GM18499 (cell line): ENCODE data around the gene UCHL5.

Experiments
- ATAC-seq: cut with Tn5 transposase; IDR thresholded peaks from one replicate; pipeline ENCODE4 v1.9.1; 2021; ENCODE audit warnings: moderate number of reproducible peaks; ENCODE audit not compliant: insufficient read depth, unreplicated experiment

The UCHL5 gene, protein sequence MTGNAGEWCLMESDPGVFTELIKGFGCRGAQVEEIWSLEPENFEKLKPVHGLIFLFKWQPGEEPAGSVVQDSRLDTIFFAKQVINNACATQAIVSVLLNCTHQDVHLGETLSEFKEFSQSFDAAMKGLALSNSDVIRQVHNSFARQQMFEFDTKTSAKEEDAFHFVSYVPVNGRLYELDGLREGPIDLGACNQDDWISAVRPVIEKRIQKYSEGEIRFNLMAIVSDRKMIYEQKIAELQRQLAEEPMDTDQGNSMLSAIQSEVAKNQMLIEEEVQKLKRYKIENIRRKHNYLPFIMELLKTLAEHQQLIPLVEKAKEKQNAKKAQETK

DNA sequence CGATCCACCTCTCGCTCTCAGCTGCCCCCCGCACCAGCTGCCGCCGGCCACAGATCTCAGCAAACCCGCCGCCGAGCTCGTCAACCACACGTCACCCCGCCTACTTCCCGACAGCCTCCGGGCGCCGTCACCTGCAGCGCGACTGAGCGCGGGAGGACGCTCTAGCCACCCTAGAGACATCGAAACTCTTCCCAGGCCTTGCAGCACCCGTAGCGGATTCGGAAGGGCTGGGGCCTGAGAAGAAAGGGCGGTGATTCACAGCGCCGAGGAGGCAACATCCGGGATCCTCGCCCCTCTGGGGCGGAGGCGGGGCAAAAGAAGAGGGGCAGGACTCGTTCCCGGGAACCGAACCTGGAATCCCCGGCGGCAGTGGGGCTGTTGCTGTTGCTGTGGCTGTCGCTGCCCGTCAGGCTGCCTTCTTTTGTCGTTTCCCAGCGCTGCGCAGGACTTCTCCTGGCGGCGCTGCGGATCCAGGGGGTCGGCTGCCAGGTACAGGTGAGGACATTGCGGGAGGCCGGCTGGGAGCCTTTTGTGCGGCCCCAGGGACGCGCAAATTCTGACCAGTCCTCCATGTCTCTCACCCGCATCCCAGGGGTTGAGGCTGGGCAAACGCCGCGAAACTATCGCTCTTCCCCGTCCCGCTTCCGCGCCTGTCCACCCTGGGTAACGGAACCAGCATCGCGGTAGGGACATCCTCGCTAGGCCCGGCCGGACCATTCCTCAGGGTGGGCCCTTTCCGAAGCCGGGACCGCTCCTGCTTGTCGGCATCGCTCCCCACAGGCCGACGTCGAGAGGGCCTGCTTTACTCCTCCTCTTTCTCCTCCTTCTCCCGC, at the start of gene UCHL5, which contains the start of gene RO60:
UCHL5 (minus strand) TSS at position 79 of the 833 bp plus-strand sequence. CDS start 100 bp downstream, outside the sequence.
RO60 (plus strand) TSS at position 331 of the 833 bp plus-strand sequence. CDS start 9,443 bp downstream, outside the sequence.
- peak; percentile 90 for ATAC-seq

DNA sequence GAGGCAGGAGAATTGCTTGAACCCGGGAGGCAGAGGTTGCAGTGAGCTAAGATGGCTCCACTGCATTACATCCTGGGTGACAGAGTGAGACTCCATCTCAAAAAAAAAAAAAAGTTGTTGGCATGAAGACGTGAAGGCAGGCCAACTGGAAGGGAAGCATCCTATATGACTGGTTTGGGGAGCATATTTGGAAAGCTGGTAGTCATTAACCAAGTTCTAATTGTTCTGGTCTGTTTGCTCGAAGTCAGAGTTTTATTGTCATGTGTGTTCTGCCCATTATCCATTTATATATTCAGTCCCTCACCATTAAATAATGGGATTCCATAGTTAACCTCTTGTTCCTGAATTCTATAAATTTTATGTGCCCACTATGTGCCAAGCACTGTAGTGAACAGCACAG, 49.3 kb upstream of the UCHL5 start:
- ATAC-seq: no peak

DNA sequence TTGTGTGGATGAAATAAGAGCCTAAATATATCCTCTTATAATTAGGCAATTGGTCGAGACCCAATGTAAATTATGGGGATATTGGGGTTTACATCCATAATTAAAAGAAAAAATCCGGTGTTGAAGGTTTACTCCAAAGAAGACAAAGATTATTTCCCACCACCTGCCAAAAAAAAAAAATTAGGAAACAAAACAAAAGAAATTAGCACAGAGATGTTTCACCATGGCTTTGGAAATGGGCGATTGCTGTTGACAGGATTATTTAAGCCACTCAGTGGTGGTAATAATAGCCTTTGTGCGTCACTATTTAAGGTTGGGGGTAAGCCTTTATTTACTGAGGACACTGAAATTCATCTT, 46.6 kb upstream of the UCHL5 start:
- ATAC-seq: no peak

DNA sequence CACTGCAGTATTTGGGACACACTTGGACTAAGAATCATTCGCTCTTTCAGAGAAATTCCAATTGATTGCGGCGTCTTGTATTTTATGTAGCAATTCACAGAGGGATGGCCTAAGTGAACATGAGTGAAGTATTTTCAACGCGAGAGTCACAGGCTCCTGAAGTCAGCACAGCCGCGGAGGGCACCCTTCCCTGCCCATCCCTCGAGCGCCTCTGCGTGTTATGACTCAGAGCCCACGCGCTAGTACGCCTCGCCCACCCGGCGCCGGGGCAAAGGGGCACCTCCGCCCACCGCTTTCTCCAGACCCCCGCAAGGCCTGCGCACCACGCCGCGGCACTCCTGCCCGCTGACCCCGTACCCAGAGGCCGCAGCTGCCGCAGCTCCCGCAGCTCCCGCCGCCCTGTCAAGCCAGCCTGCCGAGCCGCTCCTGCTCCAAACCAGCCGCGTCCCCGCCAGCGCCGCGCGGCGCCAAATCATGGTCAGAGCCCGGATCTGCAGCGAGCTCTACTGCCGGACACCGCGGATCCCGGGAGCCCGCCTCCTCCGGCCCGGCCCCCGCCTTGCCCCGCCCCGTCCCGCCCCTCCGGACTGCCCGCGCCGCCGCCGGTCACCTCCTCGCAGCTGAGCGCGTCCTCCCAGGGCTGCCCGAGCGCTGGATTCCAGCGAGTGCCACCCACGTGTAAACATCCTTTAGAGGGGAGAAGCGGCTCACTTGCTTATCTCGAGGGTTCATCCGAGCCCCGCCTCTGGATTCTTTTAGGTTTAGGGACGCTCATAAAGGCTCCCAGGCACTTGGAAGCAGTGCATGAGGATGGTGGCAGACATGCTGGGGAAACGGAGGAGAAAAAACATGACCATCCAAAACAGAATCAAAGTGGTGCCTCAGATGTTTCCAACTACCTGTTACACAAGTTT, 46.0 kb upstream of the UCHL5 start, which contains the start of gene GLRX2:
GLRX2 (minus strand) TSS at position 508 of the 914 bp plus-strand sequence; CDS start at position 476, 32 bp downstream.
- ATAC-seq: peak; percentile 64

DNA sequence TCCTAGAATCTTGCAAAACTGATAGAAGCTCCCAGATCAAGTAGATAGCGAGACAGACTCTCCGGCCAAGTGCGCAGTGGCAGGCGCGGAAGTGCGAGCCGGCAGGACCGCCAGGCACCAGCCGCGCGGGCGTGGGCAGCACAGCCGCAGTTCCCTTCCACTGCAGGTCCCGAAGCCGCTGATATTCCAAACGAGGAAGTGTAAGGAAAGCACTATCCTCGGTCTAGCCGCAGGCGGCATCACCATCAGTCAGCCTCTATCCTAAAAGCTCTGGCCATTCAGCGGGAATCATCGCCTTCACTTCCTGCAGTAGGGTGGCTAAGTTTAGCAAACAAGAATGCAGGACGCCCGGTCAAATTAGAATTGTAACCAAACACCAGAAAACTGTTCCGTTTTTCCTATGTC, 45.3 kb upstream of the UCHL5 start:
- peak; percentile 5 for ATAC-seq

DNA sequence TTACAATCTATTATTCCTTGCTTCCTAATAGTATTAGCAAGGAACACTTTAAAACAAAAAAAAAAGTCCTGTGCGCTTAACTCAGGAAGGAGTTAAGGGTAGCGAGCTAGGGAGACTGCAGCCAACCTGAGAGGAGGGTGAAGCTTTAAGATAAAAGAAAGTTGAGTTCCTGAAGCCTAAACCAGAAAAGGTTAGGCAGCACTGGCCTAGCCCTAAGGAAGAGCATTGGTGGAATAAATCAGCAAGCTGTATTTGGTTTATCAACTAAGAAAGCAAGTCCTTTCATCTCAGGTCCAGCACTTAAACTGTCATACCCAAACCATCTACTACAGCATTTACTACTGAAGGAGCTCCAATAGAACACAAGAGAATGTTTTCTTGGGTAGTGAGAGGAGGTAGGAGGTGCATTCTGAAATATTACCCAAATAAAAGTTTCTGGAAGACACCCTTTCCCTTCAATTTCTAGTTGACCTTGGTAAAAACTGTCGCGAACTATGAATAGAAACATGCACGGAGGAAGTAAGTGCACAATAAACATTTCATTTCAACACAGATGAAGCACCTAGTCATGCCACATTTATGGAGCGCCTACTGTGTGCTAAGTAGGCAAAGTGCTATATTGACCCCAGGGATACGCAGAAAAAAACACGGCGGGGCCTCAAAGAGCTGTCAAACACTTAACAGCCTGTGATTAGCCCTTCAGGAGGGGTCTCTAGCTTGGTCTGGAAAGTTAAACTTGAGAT, 44.8 kb upstream of the UCHL5 start:
- ATAC-seq: no peak

DNA sequence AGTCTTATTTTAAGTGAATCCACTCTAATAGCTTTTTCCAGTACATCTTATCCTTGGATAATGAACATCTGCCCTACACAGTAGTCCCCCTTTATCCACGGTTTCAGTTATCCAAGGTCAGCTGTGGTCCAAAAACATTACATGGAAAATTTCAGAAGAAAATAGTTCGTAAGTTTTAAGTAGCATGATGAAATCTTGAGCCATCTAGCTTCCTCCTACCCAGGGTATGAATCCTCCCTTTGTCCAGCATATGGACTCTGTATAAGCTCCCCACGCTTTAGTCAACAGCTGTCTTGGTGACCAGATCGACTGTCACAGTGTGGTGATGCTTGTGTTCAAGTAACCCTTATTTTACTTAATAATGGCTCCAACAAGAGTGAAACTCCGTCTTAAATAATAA, 43.5 kb upstream of the UCHL5 start:
- no peak for ATAC-seq

DNA sequence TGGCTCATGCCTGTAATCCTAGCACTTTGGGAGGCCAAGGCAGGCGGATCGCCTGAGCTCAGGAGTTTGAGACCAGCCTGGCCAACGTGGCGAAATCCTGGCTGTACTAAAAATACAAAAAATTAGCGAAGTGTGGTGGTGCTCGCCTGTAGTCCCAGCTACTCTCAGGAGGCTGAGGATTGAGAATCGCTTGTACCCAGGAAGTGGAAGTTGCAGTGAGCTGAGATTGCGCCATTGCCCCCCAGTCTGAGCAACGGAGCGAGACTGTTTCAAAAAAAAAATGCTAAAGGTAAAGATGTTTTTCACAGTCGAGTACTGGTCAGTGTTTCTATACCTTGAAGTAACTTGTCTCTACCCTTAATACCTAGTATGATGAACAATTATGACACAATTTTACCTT, 35.0 kb upstream of the UCHL5 start:
- ATAC-seq: no peak

DNA sequence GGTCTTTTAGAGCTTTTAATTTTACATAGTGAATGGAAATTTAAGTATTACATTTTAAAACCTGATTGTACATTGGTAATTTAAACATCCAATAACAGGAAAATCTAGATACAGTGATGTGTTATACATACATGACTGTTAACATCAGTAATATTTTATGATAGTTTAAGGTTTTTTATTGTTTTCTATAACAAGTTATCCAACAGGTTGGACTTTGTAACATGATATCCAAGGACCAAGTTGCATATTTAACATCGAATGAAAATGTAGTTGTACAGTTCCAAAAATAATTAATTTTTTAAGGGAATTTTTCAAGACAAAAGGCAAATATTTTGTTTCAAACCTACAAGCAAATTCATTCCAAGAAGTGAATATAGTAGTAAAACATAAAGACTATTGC, 31.7 kb upstream of the UCHL5 start:
- ATAC-seq: no peak

DNA sequence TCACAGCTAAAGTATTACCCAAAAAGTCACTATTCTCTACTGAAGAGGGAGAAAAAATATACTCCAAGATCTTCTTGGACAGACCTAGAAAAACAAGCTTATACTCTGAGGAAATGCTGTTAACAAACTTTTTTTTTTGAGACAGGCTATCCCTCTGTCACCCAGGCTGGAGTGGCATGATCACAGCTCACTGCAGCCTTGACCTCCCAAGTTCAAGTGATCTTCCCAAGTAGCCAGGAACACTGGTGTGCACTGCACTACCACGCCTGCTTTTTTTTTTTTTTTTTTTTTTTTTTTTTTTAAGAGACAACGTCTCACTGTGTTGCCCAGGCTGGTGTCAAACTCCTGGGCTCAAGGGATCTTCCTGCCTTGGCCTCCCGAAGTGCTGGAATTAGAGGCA, 28.7 kb upstream of the UCHL5 start:
- no peak for ATAC-seq

DNA sequence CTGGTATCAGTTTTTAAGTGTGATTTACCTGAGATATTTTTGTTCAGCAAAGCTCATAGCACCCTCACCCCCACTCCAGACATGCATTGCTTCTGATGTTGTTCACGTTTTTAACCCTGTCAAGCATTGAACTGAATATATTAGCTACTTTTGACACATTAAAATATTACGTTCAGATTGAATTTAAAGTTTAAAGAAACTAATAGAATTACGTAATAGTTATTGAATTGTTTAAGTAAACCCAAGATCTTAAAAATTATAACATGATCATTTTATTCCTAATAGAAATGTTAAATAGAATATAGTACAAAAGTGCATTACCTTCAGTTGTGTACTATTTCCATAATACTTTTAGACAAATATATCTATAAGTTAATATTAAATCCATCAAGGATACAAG, 27.2 kb upstream of the UCHL5 start:
- ATAC-seq: no peak

DNA sequence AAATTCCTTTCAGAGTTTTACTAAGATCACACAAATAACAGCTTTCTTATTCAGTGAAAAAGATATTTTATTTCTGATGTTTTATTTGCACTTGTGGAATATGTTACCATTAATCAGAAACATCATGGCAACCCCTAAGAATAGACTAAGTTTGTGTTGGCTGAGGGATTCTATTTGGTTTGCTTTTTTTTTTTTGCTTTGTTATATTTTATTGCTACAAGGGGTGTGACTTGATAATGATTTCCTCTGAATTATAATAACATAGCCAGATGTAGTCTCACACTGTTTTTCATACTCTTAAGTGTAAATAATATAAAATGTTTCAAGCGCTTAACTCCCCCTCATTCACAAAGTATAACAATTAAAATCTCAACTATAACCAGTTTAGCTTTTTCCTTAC, 26.1 kb upstream of the UCHL5 start:
- no peak for ATAC-seq

DNA sequence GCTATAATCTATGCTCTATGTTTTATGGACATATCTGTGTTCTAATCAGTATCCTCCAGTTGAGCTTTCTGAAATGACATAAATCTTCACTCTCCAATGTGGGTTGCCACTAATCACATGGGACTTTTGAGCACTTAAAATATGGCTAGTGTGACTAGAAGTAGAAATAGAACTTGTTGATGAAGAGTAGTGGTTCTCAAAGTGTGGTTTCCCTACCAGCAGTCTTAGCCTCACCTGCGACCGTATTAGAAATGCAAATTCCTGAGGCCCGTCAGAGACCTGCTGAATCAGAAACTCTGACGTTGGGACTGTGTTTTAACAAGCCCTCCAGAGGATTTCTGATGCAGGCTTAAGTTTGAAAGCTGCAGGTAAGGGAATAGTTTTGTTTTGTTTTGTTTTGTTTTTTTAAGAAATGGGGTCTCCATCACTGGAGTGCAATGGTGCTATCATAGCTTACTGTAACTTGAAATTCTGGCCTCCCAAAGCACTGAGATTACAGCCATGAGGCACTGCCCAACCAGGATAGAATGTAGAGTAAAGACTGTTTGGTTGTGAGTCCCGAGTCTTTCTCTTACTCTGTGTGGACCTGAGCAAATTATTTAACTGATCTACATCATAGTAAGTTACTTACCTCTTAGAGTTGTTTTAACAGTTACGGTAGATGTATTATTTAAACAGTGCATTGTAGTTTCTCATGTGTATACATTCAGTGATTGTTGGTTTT, 24.4 kb upstream of the UCHL5 start:
- peak; percentile 96 for ATAC-seq

DNA sequence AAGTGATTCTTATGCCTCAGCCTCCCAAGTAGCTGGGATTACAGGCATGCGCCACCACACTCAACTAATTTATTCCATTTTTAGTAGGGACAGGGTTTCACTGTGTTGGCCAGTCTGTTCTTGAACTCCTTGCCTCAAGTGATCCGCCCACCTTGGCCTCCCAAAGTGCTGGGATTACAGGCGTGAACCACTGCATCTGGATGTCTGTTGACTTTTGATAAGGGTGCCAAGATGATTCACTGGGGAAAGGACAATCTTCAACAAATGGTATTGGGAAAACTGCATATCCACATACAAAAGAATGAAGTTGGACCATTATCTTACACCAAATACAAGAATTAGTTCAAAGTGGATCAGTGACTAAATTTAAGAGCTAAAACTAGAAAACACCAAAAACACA, 20.0 kb upstream of the UCHL5 start:
- ATAC-seq: no peak

DNA sequence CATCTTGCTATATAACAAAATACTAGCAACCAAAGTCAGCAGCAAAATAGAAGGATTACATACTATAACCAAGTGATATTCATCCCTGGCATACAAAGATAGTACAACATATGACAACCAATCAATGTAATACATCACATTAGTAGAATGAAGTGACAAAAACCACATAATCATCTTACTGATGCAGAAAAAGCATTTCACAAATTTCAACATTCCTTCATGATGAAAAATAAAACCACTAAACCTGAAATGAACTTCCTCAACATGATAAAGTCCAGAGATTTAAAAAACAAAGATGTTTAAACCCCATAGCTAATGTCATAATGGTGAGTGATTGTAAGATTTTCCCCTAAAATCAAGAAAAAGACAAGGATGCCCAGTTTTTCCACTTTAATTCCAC, 18.8 kb upstream of the UCHL5 start:
- ATAC-seq: no peak

DNA sequence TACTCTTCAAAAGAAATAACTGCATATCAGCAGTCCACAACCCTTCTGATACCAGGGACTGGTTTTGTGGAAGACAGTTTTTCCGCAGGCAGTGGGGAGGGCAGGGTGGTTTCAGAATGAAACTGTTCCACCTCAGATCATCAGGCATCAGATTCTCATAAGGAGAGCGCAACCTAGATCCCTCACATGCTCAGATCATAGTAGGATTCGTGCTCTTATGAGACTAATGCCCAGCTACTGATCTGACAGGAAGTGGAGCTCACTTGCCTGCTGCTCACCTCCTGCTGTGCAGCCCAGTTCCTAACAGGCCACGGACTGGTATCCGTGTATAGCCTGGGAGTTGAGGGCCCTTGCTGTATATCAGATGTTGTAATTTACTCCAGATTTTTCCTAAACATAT, 11.8 kb upstream of the UCHL5 start:
- ATAC-seq: peak; percentile 47

DNA sequence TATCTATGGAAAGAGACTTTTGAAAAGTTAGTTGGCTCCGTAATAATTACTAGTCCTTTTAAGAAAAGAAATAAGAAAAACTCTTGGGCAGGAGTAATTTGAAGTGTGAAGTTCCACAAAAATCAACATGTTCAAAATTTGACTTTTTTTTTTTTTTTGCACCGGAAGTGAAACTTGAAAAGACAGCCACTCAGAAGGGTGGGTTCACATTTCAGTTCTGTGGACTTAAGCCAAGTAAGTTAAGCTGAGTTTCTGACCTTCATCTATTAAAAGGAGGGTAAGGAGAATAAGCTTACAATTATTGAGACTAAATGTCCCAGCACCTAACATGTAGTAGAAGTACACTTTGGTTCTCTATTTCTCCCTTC, 11.2 kb upstream of the UCHL5 start:
- no peak for ATAC-seq

DNA sequence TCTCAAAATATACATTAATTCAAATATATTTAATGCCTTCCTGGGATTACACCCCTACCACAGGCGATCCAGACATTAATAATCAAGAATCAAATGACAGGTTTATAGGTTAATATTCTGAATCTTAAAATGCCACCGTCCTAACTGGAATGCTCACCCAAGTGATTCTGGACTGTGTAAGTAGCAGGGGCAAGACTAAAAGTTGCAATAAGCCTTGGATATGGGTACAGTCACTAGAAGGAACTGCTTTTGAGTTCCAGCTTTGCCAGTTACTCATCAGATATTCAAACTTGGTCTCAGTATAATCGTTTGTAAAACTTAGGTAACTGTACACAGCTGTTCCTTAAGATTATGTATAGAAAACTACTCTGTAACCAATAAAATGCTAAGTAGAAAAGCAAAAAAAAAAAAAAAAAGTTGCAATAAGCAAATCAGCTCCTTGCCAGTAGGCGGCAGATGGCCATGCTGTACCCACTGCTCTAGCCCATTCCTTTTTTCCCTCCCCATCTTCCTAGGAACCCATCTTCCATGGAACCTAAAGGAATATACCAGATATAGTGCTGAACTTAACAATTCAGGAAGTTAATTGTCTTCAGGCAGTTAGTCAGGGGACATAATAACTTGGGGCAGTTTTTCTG, 10.7 kb upstream of the UCHL5 start:
- no peak for ATAC-seq

DNA sequence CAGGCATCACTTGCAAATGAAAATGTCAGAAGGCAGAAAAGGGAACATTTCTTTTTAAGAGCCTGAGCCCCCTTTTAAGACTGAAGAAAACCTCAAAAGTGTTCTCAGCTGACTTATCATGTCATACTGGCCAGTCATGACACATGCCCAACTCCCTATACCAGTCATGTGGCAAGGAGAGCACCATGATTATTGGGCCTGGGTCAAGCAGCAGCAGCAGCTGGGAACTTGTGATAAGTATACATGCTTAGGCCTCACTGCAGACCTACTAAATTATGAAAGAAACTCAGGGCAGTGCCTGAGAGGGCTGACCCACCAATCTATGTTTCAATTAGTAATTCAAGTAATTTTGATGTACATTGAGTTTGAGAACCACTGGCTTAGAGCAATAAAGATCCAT, 8.9 kb upstream of the UCHL5 start:
- no peak for ATAC-seq
